LNCaP clone FGC (cell line): ENCODE results near the gene ZNF592.

Experiments used
- DNase-seq: peaks from one replicate; pipeline ENCODE4 v3.0.0-alpha.2; 2011; ENCODE audit warnings: low read depth
- H3K4me3 ChIP-seq: 2 replicates; pipeline ENCODE4 v1.5.1; 2011; ENCODE audit warnings: mild to moderate bottlenecking, low read depth, low read length, control low read depth
- CTCF ChIP-seq: IDR thresholded peaks from 2 replicates; pipeline ENCODE4 v1.5.1; 2012; ENCODE audit warnings: mild to moderate bottlenecking; ENCODE audit not compliant: control insufficient read depth, insufficient read depth; ENCODE audit errors: extremely low read depth

ZNF592 gene

GRCh38 chr15:84807228-84807627, 58.8 kb downstream of the ZNF592 start:
- no peak for DNase-seq
- H3K4me3 ChIP-seq = no peak overlapping the region
- no peak for TF ChIP-seq CTCF

- no peak for TF ChIP-seq CTCF
- no peak for DNase-seq
- no peak overlapping the region for H3K4me3 ChIP-seq
These were observed 61.9 kb downstream of the ZNF592 start for GRCh38 chr15:84810073-84810840.

GRCh38 chr15:84811151-84811550, 62.8 kb downstream of the ZNF592 start:
- no peak for TF ChIP-seq CTCF
- no peak for DNase-seq

GRCh38 chr15:84811828-84812227, 63.4 kb downstream of the ZNF592 start:
- H3K4me3 ChIP-seq = no peak overlapping the region
- no peak for DNase-seq
- TF ChIP-seq CTCF = no peak

More at GRCh38 chr15:84811151-84811550, 62.8 kb downstream of the ZNF592 start:
- H3K4me3 ChIP-seq = no peak overlapping the region

- TF ChIP-seq CTCF = no peak
- H3K4me3 ChIP-seq = no peak overlapping the region
- DNase-seq = no peak
These were observed 64.5 kb downstream of the ZNF592 start for GRCh38 chr15:84812842-84813241.

GRCh38 chr15:84813435-84813834, 65.0 kb downstream of the ZNF592 start:
- TF ChIP-seq CTCF = no peak
- H3K4me3 ChIP-seq = no peak overlapping the region
- no peak for DNase-seq

GRCh38 chr15:84813931-84814330, 65.5 kb downstream of the ZNF592 start:
- H3K4me3 ChIP-seq = no peak overlapping the region
- TF ChIP-seq CTCF = no peak
- no peak for DNase-seq
